GM12878 (cell line): Measurements from ENCODE around the gene OR6C70. TPM values are rescaled to one million over a fixed set of nuclear protein-coding genes. Genes with fewer than 3 reads are reported as not detected.

Source experiments
- ATAC-seq: fragments of 200-7000 bp; cut with Tn5 transposase; 3 replicates; pipeline ENCODE4 v1.9.1; 2020; ENCODE audit warnings: mild to moderate bottlenecking, moderate library complexity
- BruUV-seq: library from RNA; stranded (reverse); fragments of 400-500 nt; replicated peaks from 2 replicates; lab custom pipeline; 2021; lab: Mats Ljungman, UMichigan
- CTCF ChIA-PET: fragments of 300-600 bp; sonication (Branson Sonifier 250); formaldehyde crosslinking; extraction: SDS; loops from one replicate; lab custom pipeline; 2021; ENCODE audit warnings: inconsistent platforms; lab: Yijun Ruan, JAX
- POLR2A ChIA-PET: fragments of 350-600 bp; formaldehyde crosslinking; extraction: SDS; loops from one replicate; lab custom pipeline; 2021; ENCODE audit warnings: inconsistent platforms; lab: Charles Lee
- RAD21 ChIA-PET: fragments of 300-600 bp; sonication (Branson Sonifier 250); formaldehyde crosslinking; loops from one replicate; lab custom pipeline; 2023; ENCODE audit warnings: antibody characterized with exemption; ENCODE audit not compliant: unreplicated experiment; lab: Charles Lee
- SMC1A ChIA-PET: fragments of 300-600 bp; sonication (Branson Sonifier 250); formaldehyde crosslinking; loops from one replicate; lab custom pipeline; 2023; ENCODE audit not compliant: unreplicated experiment, uncharacterized antibody; lab: Charles Lee
- DNase-seq: peaks from one replicate; pipeline ENCODE4 v3.0.0-alpha.2; 2011; ENCODE audit warnings: low read depth, low spot score
- FAIRE-seq: peaks from 3 replicates; lab custom pipeline; 2011; peaks lifted over from hg19 to GRCh38; lab: Jason Lieb, UNC
- H2AFZ ChIP-seq: 2 replicates; pipeline ENCODE4 v1.6.0; 2011; ENCODE audit warnings: low read depth, low read length, control low read depth; ENCODE audit not compliant: control insufficient read depth
- H3K27ac ChIP-seq: 2 replicates; pipeline ENCODE4 v1.5.1; 2011; ENCODE audit warnings: control low read depth; ENCODE audit not compliant: control insufficient read depth, insufficient read depth
- H3K27me3 ChIP-seq, 2 experiments: replicated peaks in 1 of 2; 2 replicates each; pipeline versions ENCODE4 v1.6.0 to v1.6.1; 2011; ENCODE audit warnings: low read length in 1 of 2; ENCODE audit not compliant: control insufficient read depth in 2 of 2, insufficient read depth in 2 of 2
- H3K36me3 ChIP-seq, 2 experiments: 2 replicates each; pipeline ENCODE4 v1.5.1; 2011; ENCODE audit warnings: low read length in 1 of 2; ENCODE audit not compliant: control insufficient read depth in 2 of 2, insufficient read depth in 2 of 2
- H3K4me1 ChIP-seq: 2 replicates; pipeline ENCODE4 v1.6.1; 2011; ENCODE audit warnings: mild to moderate bottlenecking, low read length, moderate library complexity, mixed read lengths; ENCODE audit not compliant: control insufficient read depth, insufficient read depth
- H3K4me2 ChIP-seq: 2 replicates; pipeline ENCODE4 v1.6.0; 2011; ENCODE audit warnings: control low read depth; ENCODE audit not compliant: control insufficient read depth, insufficient read depth
- H3K4me3 ChIP-seq: fragments of 200-600 bp; sonication (generic); 2 replicates; pipeline ENCODE4 v1.5.1; 2016
- H3K79me2 ChIP-seq: 2 replicates; pipeline ENCODE4 v1.6.0; 2011; ENCODE audit warnings: low read length; ENCODE audit not compliant: control insufficient read depth, insufficient read depth
- H3K9ac ChIP-seq: 2 replicates; pipeline ENCODE4 v1.8.0; 2011; ENCODE audit warnings: low read length, control low read depth, mixed read lengths; ENCODE audit not compliant: control insufficient read depth, insufficient read depth
- H3K9me3 ChIP-seq: replicated peaks from 3 replicates; pipeline ENCODE4 v1.5.1; 2011; ENCODE audit warnings: mild to moderate bottlenecking, low read length; ENCODE audit not compliant: control insufficient read depth, insufficient read depth
- H4K20me1 ChIP-seq: 2 replicates; pipeline ENCODE4 v1.6.0; 2011; ENCODE audit not compliant: control insufficient read depth, insufficient read depth
- CBFB ChIP-seq: IDR thresholded peaks from 2 replicates; pipeline ENCODE4 v1.6.1; 2016; ENCODE audit warnings: antibody characterized with exemption, low read depth
- CHD1 ChIP-seq: IDR thresholded peaks from 2 replicates; pipeline ENCODE4 v1.6.1; 2012; ENCODE audit warnings: low read depth, low read length, improper control_type of control experiment
- HDAC2 ChIP-seq: fragments of 200-600 bp; sonication (generic); IDR thresholded peaks from 2 replicates; pipeline ENCODE4 v1.6.1; 2017
- HDGF ChIP-seq: fragments of 450-650 bp; IDR thresholded peaks from 2 replicates; pipeline ENCODE4 v1.6.1; 2016; ENCODE audit warnings: antibody characterized with exemption
- MEF2B ChIP-seq: fragments of 450-650 bp; IDR thresholded peaks from 2 replicates; pipeline ENCODE4 v1.6.1; 2018; ENCODE audit warnings: mild to moderate bottlenecking, moderate library complexity; ENCODE audit not compliant: partially characterized antibody, poor library complexity, severe bottlenecking
- NFYA ChIP-seq: IDR thresholded peaks from 2 replicates; pipeline ENCODE4 v1.6.1; 2011; ENCODE audit warnings: low read depth, mild to moderate bottlenecking, low read length, improper control_type of control experiment, borderline replicate concordance
- NRF1 ChIP-seq: conservative IDR thresholded peaks from 2 replicates; pipeline ENCODE4 v1.6.1; 2011; ENCODE audit warnings: mild to moderate bottlenecking, low read depth, low read length, improper control_type of control experiment
- RAD21 ChIP-seq: IDR thresholded peaks from 2 replicates; pipeline ENCODE4 v1.6.1; 2011; ENCODE audit warnings: mild to moderate bottlenecking, low read depth, low read length, moderate library complexity; ENCODE audit not compliant: insufficient read depth
- WGBS: methylation state at CpG from one replicate; pipeline ENCODE4 v1.1.6; 2016; ENCODE audit warnings: low lambda C conversion rate; ENCODE audit not compliant: insufficient replicate concordance, insufficient coverage; ENCODE audit errors: missing lambda C conversion rate; 5-methylcytosine and 5-hydroxymethylcytosine counted together
- in situ Hi-C: fragments of 300-500 bp; cut with MboI; formaldehyde crosslinking; loops from 9 replicates; pipeline ENCODE4 v1.14.3; 2018; ENCODE audit warnings: mixed read lengths
- intact Hi-C: fragments of 100-400 bp; cut with micrococcal nuclease; formaldehyde crosslinking; loops from one replicate; pipeline ENCODE4 v1.14.2; 2022; ENCODE audit not compliant: unreplicated experiment
- polyA plus RNA-seq, 11 experiments: library from polyadenylated mRNA; depleted of rRNA in 4 of 11; unstranded in 6 of 11; stranded (reverse) in 5 of 11; fragments of >200 nt; fragmentation: Nextera tagmentation in 4 of 11; fragmentation: Illumina TruSeq in 1 of 11; extraction: Ambion mirVana in 4 of 11; extraction: Trizol in 1 of 11; gene quantifications; 1 replicate in 1 of 11; 2 replicates in 10 of 11; pipeline versions ENCODE4 v1.2.1 to v1.2.3, GENCODE V29; 2011 to 2016; ENCODE audit warnings: inconsistent platforms in 2 of 11, missing spikeins in 2 of 11, low read depth in 1 of 11
- total RNA-seq, 4 experiments: library from RNA; depleted of rRNA in 3 of 4; stranded (reverse); fragments of >200 nt in 3 of 4; fragmentation: Illumina TruSeq in 1 of 4; extraction: Trizol in 1 of 4; gene quantifications; 2 replicates each; pipeline versions ENCODE4 v1.2.1 to v1.2.3, GENCODE V29; 2013 to 2021

The OR6C70 gene
- total and polyA plus RNA-seq, 10 of the 15 experiments (the other 5 are each of a cell fraction or from before 2014, with no cell fraction given): not detected

DNA sequence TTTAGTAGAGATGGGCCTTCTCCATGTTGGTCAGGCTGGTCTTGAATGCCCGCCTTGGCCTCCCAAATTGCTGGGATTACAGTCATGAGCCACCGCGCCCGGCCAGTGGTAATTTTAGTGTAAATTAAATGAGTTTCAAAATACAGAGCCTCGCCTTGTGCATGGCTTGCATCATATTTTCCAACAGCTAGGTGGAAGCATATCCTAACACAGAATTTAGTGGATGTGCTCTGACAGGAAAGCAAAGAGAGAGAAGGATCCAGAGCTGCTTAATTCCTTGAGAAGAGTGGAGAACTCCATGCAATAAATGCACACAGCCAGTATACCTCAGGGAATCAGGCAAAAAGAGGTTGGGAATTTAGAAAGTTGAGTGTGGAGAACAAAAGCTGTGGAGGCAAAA lies 23.6 kb downstream of the OR6C70 start:
- in situ Hi-C loops: no loop called here
- no peaks in the 10 kb centered on the region for H3K27me3 ChIP-seq
- no peaks in the 10 kb centered on the region for H3K4me1 ChIP-seq
- H3K4me3 ChIP-seq: no peak overlapping the region
- no peak overlapping the region for H2AFZ ChIP-seq
- ATAC-seq (no peak), FAIRE-seq (no peak), DNase-seq (no peak)
- ChIA-PET RAD21 (no interaction called here), CTCF (interaction anchor here (1.1 kb wide), 1 partner anchor 9 kb away, joined by 3 read pairs; no protein-coding TSS in a partner anchor), SMC1A (no interaction called here), POLR2A (no interaction called here)
- H3K36me3 ChIP-seq: no peaks in the 10 kb centered on the region
- no peak overlapping the region for H3K4me2 ChIP-seq
- 58% methylated on average over 5 of the region's 5 CpGs for WGBS
- no peak overlapping the region for H3K9ac ChIP-seq
- no peak overlapping the region for H3K27ac ChIP-seq
- no peaks in the 10 kb centered on the region for H3K9me3 ChIP-seq
- intact Hi-C loops: no loop called here
- H4K20me1 ChIP-seq: no peaks in the 10 kb centered on the region
- H3K79me2 ChIP-seq: no peaks in the 10 kb centered on the region
- TF ChIP-seq HDGF: no peak
- 0 out of 2 replicates have a peak, but pooled peaks have one; percentile 11 for TF ChIP-seq RAD21
- no peak for TF ChIP-seq MEF2B
- TF ChIP-seq CBFB: no peak
- BruUV-seq: no TSS peak

DNA sequence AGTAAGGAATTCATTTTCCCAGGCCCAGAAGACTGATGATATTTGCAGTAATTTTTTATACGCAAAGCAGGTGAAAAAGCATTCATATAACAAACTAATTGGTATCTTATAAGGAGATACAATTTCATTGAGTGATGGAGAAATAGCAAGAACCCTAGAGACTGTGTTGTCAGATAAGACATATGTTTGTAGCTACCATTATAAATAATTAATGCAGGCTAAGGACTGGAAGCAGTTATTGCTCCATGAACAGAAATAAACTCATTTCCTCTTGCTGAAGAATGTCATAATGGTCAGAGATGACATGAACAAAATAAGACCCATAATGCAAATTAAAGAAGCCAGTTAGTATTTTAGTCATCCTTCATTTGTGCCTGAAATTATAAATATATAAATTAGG lies 24.6 kb downstream of the OR6C70 start:
- SMC1A ChIA-PET: no interaction called here
- H3K27me3 ChIP-seq: no peaks in the 10 kb centered on the region
- no peak for ATAC-seq
- no TSS peak for BruUV-seq
- POLR2A ChIA-PET: no interaction called here
- H3K4me1 ChIP-seq: no peaks in the 10 kb centered on the region
- intact Hi-C loops (no loop called here), in situ Hi-C loops (no loop called here)
- no peaks in the 10 kb centered on the region for H3K79me2 ChIP-seq
- H3K27ac ChIP-seq: no peak overlapping the region
- H3K9me3 ChIP-seq: no peaks in the 10 kb centered on the region
- WGBS: 92% methylated on average over 1 of the region's 1 CpG
- RAD21 ChIA-PET: no interaction called here
- TF ChIP-seq NRF1: no peak
- TF ChIP-seq HDAC2: no peak
- TF ChIP-seq NFYA: no peak
- TF ChIP-seq CHD1: no peak
- no peak overlapping the region for H2AFZ ChIP-seq
- H3K36me3 ChIP-seq: no peaks in the 10 kb centered on the region
- no peak overlapping the region for H3K4me3 ChIP-seq
- CTCF ChIA-PET: no interaction called here
- no peak overlapping the region for H3K9ac ChIP-seq
- DNase-seq: no peak
- FAIRE-seq: no peak
- no peaks in the 10 kb centered on the region for H4K20me1 ChIP-seq
- no peak overlapping the region for H3K4me2 ChIP-seq
